ENCODE measurements around the gene PEX11G. TPM values are rescaled to one million over a fixed set of nuclear protein-coding genes. Genes with fewer than 3 reads are reported as not detected.
"Not testable (repeated sequence)": the region's sequence is repeated elsewhere in the genome, so short reads cannot be mapped to it uniquely, and the experiment has no call there.

Gene PEX11G
- total RNA-seq, 1 donor from 2014 or later: 4.8 TPM

DNA sequence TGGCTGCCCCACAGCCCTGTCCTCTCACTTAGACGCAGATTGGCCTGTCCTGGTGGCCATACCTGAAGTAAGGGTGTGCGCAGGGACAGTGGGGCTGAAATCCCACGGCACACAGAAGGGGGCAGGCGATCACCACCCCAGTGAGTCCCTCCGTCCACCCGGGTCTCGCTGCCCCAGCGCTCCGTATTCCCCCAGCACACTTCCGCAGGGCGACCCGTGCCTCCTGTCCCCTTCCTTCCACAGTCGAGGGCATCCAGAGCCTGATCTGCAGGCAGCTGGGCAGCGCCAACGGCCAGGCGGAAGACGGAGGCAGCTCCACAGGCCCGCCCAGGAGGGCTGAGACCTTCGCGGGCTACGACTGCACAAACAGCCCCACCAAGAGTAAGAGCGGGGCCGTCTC lies 25.3 kb downstream of the PEX11G start:
- no peak for ATAC-seq

DNA sequence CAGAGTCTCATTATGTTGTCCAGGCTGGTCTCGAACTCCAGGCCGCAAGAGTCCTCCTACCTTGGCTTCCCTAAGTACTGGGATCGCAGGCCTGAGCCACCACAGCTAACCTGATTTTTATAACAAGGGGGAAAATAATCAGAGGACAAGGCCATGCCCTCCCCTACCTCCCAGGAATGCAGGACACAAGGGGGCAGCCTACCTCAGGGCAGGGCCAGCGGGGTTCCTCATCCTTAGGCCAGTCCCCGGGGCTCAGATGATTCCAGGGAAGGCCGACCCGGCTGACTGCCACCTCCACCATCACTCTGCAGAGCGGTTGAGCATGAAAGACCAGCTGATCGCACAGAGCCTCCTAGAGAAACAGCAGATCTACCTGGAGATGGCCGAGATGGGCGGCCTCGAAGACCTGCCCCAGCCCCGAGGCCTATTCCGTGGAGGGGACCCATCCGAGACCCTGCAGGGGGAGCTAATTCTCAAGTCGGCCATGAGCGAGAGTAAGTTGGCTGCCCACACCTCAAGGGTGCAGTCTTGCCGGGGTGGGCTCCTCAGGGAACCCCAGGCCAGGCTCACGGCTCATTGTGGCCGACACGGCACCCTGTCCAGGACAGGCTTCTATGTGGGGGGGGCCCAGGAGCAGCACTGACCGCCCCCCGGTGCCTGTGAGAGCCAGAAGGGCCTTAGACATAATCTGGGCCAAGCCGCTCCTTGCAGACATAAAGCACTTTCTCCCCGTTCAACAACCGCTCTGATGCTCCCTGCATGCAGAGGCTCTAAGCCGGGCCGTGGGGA lies 26.8 kb downstream of the PEX11G start:
- ATAC-seq: no peak

DNA sequence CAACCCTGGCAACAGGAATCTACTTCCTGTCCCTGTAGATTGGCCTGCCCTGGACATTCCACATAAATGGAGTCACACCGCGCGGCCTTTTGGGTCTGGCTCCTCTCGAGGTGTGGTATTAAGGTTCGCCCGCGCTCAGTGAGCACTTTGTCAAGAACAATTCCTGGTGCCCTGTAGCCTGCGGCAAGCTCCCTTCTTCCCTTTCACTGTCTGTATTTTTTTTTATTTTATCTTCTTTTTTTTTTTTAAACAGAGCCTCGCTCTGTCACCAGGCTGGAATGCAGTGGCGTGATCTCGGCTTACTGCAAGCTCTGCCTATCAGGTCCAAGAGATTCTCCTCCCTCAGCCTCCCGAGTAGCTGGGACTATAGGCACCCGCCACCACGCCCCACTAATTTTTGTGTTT lies 28.3 kb downstream of the PEX11G start:
- ATAC-seq: no peak

DNA sequence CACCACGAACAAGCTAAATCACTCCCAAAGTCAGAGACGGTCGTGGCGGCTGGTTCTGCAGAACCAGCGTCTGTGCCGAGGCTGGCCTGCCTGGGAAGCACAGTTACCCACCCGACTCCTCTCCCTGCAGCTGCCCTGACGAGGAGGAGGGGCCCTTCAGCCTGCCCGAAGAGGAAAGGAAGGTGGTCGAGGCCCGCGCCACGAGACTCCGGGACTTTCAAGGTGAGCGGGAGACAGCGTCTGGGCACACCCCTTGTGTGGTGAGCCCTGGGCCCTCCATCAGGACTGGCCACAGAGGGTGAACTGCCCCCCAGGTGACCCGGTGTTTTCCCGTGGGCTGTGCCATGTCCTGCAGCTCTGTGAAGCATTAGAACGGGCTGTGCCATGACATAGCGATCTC lies 29.1 kb downstream of the PEX11G start:
- ATAC-seq: no peak

DNA sequence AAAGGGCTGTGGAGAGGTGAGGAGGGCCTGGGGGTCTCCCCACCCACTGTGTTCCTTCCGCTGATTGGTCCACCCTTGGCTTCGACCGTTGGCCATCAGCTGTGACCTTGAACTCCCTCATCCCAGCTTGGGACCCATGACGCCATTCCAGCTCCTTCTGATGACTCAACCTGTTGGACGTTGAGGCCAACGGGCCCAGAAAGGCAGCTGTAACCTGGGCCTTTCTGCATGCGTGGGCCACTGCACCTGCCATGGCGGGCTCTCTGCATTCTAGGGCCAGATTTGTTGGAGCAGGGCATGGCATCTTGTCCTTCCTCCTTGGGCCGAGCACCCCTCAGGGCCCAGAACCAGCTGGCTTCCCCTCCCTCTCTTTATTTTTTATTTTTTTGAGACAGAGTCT lies 30.2 kb downstream of the PEX11G start:
- no peak for ATAC-seq

DNA sequence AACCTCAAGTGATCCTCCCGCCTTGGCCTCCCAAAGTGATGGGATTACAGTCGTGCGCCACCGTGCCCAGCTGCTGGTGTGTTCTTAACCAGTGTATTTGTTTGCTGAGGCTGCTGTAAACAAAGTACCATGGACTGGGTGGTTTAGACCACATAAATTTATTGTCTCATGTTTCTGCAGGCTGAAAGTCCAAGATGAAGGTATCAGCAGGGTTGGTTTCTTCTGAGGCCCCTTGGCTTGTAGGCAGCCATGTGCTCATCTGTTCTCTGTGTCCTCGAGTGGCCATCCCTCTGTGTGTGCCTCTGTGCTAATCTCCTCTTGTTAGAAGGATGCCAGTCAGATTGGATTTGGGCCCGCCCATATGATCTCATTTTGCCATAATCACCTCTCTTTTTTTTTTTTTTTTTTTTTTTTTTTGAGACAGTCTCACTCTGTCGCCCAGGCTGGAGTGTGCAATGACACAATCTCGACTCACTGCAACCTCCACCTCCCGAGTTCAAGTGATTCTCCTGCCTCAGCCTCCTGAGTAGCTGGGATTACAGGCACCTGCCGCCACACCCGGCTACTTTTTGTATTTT lies 31.8 kb downstream of the PEX11G start:
- peak; percentile 40 for ATAC-seq

DNA sequence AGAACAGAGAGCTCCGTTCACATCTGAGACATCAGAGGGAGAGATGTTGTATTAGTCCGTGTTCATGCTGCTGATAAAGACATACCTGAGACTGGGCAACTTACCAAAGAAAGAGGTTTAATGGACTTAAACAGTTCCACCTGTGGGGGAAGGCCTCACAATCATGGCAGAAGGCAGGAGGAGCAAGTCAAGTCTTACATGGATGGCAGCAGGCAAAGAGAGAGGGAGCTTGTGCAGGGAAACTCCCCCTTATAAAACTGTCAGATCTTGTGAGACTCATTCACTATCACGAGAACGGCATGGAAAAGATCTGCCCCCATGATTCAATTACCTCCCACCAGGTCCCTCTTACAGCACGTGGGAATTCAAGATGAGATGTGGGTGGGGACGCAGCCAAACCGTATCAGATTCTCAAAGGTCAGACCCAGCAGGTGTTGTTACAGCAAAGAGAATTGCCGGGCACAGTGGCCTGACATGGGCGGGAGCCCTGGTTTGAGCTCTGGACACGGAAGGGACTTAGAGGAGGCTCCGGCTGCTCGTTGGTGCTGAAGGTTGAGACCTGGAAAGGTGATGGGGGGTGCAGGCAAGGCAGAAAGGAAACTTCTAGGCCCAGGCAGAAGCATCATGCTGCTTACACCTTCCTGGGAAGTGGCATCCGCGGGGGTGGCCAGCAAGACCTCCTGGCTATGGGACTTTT lies 33.1 kb downstream of the PEX11G start:
- ATAC-seq: no peak

DNA sequence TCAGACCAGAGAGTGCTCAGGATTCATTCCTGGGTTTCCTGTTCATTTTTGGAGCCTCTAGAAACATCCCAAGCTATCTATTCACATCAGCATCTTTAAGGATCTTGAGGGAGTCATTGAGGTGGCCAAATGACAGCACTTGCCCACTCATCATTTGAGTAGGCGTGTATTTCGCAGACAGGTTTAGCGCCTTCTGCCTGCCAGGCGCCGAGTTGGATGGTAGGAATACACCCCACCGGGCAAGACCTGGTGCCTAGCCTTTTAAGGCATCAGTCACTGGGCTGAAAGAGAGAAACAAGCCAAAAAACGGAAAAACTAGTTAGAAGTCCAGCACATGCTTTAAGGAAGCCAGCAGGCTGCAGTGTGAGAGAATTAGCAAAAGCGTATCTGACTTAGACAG lies 33.8 kb downstream of the PEX11G start:
- ATAC-seq: no peak

DNA sequence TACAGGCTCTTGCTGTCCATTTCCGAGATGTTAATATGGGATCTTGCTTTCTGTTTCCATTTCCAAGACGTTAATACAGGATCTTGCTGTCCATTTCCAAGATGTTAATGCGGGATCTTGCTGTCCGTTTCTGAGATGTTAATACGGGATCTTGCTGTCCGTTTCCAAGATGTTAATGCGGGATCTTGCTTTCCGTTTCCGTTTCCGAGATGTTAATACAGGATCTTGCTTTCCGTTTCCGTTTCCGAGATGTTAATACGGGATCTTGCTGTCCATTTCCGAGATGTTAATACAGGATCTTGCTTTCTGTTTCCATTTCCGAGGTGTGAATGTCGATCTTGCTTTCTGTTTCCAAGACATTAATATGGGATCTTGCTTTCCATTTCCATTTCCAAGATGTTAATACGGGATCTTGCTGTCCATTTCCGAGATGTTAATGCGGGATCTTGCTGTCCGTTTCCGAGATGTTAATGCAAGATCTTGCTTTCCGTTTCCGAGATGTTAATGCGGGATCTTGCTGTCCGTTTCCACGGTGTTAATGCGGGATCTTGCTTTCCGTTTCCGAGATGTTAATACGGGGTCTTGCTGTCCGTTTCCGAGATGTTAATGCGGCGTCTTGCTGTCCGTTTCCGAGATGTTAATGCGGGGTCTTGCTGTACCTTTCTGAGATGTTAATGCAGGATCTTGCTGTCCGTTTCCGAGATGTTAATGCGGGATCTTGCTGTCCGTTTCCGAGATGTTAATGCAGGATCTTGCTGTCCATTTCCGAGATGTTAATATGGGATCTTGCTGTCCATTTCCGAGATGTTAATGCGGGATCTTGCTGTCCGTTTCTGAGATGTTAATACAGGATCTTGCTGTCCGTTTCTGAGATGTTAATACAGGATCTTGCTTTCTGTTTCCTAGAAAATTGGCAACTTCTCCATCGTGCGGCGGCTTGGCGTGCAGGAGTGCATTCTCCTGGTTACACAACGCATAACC lies 38.3 kb downstream of the PEX11G start:
- ATAC-seq: no peak

DNA sequence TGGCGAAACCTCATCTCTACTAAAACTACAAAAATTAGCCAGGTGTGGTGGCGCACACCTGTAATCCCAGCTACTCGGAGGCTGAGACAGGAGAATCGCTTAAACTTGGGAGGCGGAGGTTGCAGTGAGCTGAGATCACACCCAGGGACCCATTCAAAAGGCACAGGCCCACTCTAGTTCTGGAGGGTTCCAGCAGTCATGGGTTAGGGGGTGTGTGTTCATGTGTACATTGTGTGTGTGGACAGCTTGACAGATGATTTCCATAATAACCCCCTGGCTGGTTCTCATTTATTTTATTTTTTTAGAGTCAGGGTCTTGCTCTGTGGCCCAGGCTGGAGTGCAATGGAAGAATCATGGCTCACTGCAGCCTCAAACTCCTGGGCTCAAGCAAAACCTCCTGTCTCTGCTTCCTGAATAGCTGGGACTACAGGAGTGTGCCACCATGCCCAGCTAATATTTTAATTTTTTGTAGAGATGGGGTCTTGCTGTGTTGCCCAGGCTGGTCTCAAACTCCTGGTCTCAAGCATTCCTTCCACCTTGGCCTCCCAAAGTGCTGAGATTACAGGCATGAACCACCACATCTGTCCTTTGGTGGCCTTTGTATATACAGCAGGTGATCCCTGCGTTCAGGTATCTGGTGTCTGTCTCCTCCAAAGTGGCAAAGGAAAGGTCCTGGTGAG lies 39.3 kb downstream of the PEX11G start:
- not testable (repeated sequence) for ATAC-seq

DNA sequence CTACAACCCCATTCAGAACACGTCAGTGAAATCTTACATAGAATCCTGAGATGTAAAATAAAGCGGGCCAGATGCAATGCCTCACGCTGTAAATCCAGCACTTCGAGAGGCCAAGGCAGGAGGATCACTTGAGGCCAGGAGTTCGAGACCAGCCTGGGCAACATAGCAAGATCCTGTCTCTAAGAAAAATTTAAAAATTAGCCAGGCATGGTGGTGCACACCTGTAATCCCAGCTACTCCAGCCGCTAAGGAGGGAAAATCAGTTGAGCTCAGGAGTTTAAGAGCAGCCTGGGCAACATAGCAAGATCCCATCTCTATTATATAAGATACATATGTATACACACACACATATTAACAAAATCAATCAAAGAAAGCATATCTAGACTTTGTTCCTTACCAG lies 41.2 kb downstream of the PEX11G start:
- no peak for ATAC-seq

DNA sequence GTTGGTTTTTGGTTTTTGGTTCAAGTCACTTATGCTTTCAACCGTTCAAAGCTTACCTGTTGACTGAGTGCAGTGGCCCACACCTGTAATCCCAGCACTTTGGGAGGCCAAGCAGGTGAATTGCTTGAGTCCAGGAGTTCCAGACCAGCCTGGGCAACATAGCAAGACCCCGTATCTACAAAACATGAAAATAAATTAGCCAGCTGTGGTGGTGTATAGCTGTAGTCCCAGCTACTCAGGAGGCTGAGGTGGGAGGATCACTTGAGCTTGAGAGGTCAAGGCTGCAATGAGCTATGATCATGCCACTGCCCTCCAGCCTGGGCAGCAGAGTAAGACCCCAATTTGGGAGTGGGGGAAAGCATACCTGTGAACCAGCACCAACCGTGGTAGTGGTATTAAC lies 43.7 kb downstream of the PEX11G start:
- no peak for ATAC-seq

DNA sequence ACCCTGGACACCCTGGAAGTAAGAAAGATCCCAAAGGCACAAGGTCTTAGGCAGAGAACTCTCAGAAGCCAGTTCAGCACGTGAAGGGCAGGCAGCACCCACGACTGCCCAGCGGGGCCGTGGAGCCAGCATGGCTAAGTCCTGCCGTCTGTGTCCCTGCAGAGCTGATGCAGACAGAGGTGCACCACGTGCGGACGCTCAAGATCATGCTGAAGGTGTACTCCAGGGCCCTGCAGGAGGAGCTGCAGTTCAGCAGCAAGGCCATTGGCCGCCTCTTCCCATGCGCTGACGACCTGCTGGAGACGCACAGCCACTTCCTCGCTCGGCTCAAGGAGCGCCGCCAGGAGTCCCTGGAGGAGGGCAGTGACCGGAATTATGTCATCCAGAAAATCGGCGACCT lies 44.8 kb downstream of the PEX11G start:
- ATAC-seq: no peak

DNA sequence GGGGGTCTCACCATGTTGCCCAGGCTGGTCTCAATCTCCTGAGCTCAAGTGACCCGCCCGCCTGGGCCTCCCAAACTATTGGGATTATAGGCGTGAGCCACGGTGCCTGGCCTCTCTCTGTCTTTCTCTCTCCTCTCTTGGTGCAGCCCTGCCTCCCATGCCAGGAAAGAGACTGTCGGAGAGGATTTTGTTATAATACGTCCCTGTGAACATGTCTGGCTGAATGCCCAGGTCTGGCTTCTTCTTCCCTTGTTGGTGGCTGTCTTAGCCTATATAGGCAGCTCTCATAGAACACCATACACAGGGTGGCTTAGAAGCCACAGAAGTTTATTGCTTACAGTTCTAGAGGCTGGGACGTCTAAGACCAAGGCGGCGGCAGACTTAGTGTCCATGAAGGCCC lies 46.4 kb downstream of the PEX11G start:
- ATAC-seq: no peak

DNA sequence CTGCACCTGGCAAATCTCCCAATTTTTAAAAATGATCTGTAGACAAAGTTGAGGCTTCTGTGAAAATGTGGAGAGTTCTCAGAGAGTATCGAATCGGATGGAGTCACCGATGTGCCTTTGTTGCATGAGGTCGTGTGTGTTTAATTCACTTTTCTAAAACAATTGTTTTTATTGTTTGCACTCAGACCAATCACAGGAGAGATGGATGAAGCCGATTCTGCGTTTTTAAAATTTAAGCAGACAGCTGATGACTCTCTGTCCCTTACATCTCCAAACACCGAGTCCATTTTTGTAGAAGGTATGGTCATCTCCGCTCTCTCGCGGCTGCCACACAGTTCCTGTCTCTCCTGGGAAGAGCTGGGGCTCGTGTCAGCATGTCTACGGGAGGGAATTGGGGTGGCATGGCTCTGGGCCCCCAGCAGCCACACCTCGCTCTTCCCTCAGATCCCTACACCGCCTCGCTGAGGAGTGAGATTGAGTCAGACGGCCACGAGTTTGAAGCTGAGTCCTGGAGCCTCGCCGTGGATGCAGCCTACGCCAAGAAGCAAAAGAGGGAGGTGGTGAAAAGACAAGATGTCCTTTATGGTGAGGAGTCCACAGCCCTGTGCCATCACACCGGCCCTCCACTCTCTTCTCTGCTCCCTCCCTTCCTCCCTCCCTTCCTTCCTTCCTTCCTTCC lies 47.2 kb downstream of the PEX11G start:
- ATAC-seq: no peak

DNA sequence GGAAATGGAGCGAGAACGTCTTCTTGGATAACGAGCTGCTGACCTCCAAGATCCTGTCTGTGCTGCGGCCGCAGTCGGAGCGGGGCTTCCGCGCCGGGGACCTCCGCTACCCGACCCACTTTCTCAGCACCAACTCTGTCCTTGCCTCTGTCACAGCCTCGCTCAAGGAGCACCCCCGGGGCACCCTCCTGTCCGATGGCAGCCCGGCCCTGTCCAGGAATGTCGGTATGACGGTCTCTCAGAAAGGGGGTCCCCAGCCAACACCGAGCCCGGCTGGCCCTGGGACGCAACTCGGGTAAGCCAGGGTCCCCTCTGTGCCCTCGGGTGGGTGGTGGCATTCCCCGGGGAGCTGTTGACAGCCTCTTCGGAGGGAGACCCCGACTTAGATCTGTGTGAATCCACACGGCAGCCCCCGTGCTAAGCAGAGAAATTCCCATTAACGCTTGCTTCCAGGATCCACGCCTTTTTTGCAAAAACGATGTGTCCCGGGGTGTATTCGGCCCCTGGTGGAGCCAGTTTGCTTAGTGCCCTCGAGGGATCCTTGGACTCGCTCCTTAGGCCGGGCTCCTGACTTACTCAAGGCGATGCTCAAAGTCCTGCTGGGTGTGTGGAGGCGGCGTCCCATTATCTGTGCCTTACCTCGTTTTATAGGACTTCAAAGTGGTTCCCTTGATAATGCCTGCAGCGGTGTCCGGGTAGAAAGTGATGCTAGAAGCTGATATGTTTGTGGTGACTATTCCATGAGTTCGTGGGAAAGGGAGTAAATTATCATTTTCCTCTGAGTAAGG lies 48.5 kb downstream of the PEX11G start:
- no peak for ATAC-seq

DNA sequence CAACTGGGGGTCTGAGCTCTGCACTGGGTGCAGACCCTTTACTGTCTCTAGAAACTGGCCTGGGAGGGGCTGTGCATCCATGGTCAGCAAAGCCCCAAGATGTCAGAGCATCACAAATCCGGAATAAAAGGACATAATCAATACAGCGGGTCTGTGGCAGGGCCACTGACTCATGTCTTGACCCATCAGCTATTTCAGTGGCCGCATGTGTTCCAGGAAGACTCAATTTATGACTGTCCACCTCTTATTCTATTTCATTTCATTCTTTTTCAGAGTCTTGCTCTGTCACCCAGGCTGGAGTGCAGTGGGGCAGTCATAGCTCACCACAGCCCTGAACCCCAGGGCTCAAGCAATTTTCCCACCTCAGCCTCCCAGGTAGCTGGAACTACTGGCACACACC lies 53.2 kb downstream of the PEX11G start:
- ATAC-seq: no peak

DNA sequence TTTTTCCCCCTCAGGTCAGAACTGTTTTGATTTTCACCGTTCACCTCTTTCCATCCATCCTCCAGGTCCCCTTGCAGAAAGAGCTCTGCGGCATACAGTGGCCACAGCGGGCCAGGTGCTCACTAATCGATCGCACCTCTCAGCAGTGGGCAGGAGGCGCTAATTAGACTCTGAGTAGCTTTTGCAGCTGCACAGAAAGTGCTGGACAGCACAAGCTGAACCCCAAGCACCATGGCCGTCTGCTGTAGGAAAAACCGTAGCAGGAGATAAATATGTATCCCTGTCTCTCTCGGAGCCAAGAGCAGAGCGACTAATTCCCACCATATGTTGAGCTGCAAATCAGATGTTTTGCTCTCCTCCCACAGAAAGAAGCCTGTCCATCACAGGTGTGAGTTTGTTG lies 54.4 kb downstream of the PEX11G start:
- no peak for ATAC-seq

DNA sequence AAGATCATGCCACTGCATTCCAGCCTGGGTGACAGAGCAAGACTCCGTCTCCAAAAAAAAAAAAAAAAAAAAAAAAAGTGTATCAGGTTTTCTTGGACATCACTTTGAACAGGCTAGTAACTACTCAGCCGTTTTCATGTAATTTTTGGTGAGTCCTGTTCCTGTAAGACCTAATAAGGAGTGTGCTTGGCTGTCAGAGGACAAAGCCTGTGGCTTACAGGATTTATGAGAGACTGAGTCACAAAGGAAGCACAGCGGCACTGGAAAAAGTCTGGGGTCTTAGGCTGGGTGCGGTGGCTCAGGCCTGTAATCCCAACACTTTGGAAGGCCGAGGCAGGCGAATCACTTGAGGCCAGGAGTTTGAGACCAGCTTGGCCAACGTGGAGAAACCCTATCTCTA lies 55.4 kb downstream of the PEX11G start:
- ATAC-seq: peak; percentile 45

DNA sequence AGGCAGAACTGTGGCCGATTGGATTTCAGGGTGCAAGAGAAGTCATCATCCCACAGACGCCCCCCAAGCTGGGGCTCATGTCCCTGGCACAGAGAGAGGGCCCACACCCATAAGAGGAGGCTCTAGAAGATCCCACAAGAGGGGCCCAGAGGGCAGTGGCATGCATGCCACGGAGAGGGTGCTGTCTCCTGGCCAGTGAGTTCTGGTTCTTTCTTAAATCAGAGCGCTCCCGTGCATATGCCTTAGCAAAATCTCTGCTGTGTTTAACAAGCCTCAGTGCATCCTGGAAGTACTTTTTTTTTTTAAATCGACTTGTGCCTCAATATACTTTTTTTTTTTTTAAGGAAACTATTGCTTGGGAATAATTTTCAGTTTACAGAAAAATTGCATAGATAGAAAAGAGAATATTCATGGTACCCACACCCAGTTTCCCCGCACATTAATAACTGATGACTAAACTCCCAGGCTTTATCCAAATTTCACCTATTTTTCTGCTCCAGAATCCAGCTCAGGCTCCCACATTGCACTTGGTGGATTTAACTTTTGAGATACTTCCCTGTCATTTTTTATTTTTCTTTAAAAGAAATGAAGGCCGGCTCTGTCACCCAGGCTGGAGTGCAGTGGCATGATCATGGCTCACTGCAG lies 59.1 kb downstream of the PEX11G start:
- ATAC-seq: no peak

Measured in esophagus mucosa (tissue), 1 donor.